Activated T-helper 17 cell treated with anti-CD3 and anti-CD28 coated beads, Interleukin-2, amount 50 U/mL, for 72 hours (primary cell): ENCODE results near the gene PDK2. TPM values are rescaled to one million over a fixed set of nuclear protein-coding genes. Genes with fewer than 3 reads are reported as not detected.
A peak's percentile ranks its signal among the peaks of the same experiment; 100 is the strongest.
"Not testable (repeated sequence)": the region's sequence is repeated elsewhere in the genome, so short reads cannot be mapped to it uniquely, and the experiment has no call there.

Source experiments
- ATAC-seq: fragments of 150-1000 bp; cut with Tn5 transposase; replicated peaks from 2 replicates; pipeline ENCODE4 v1.10.0; 2021; ENCODE audit warnings: mild to moderate bottlenecking, moderate library complexity
- H3K27ac Mint-ChIP-seq: one replicate; pipeline ENCODE4 v1.8.0; 2022; ENCODE audit warnings: mixed read lengths
- H3K27me3 Mint-ChIP-seq: one replicate; pipeline ENCODE4 v1.8.0; 2022; ENCODE audit warnings: mixed read lengths
- H3K36me3 Mint-ChIP-seq: one replicate; pipeline ENCODE4 v1.8.0; 2022; ENCODE audit warnings: low read depth, mild to moderate bottlenecking, mixed read lengths
- H3K4me1 Mint-ChIP-seq: one replicate; pipeline ENCODE4 v1.8.0; 2022; ENCODE audit warnings: mixed read lengths
- H3K4me3 Mint-ChIP-seq: one replicate; pipeline ENCODE4 v1.8.0; 2022; ENCODE audit warnings: mild to moderate bottlenecking, mixed read lengths
- H3K9me3 Mint-ChIP-seq: one replicate; pipeline ENCODE4 v1.8.0; 2022; ENCODE audit warnings: mixed read lengths
- total RNA-seq, 2 donors: library from RNA; stranded (reverse); gene quantifications; one replicate each; pipeline ENCODE4 v1.2.3, GENCODE V29; 2022

PDK2 gene
- total RNA-seq, 2 donors from 2014 or later: 10.0 to 15.2 TPM

GRCh38 chr17:50053654-50053960 lies 41.5 kb upstream of the PDK2 start:
- H3K27ac Mint-ChIP-seq: no peak overlapping the region
- no peak for ATAC-seq
- H3K36me3 Mint-ChIP-seq: no peaks in the 10 kb centered on the region
- H3K9me3 Mint-ChIP-seq: no peaks in the 10 kb centered on the region
- peaks cover 6% of the 10 kb centered on the region for H3K27me3 Mint-ChIP-seq
- peaks cover 18% of the 10 kb centered on the region for H3K4me1 Mint-ChIP-seq
- no peak overlapping the region for H3K4me3 Mint-ChIP-seq

GRCh38 chr17:50055055-50055425 lies 40.1 kb upstream of the PDK2 start:
- Mint-ChIP-seq H3K27me3 (no peaks in the 10 kb centered on the region), H3K27ac (peak overlapping the region; percentile 86), H3K36me3 (no peaks in the 10 kb centered on the region), H3K4me3 (peak overlapping the region; percentile 96), H3K9me3 (no peaks in the 10 kb centered on the region), H3K4me1 (peaks cover 14% of the 10 kb centered on the region)
- ATAC-seq: no peak

- no peaks in the 10 kb centered on the region for H3K36me3 Mint-ChIP-seq
- no peaks in the 10 kb centered on the region for H3K27me3 Mint-ChIP-seq
- no peaks in the 10 kb centered on the region for H3K9me3 Mint-ChIP-seq
- peaks cover 14% of the 10 kb centered on the region for H3K4me1 Mint-ChIP-seq
- peak within 1 kb of the TSS; percentile 86 for H3K27ac Mint-ChIP-seq
- peak; percentile 46 for ATAC-seq
- H3K4me3 Mint-ChIP-seq: peak within 1 kb of the TSS; percentile 96
Measured at GRCh38 chr17:50055426-50056216, 39.5 kb upstream of the PDK2 start, which contains the start of gene ITGA3. TSS of gene ITGA3 (plus strand) at chr17:50056110. CDS start at chr17:50056440, 330 bp downstream.

- Mint-ChIP-seq H3K4me3 (peak overlapping the region; percentile 96), H3K9me3 (no peaks in the 10 kb centered on the region), H3K27ac (no peak overlapping the region), H3K27me3 (no peaks in the 10 kb centered on the region), H3K4me1 (peaks cover 7% of the 10 kb centered on the region), H3K36me3 (no peaks in the 10 kb centered on the region)
- peak; percentile 72 for ATAC-seq
Measured at GRCh38 chr17:50056217-50056960, 38.8 kb upstream of the PDK2 start.

- Mint-ChIP-seq H3K36me3 (no peaks in the 10 kb centered on the region), H3K27me3 (no peaks in the 10 kb centered on the region), H3K4me1 (peaks cover 1% of the 10 kb centered on the region), H3K4me3 (peak overlapping the region; percentile 96), H3K9me3 (no peaks in the 10 kb centered on the region), H3K27ac (no peak overlapping the region)
- ATAC-seq: no peak
Measured at GRCh38 chr17:50056961-50057330, 38.2 kb upstream of the PDK2 start.

- H3K4me1 Mint-ChIP-seq: no peaks in the 10 kb centered on the region
- H3K27me3 Mint-ChIP-seq: no peaks in the 10 kb centered on the region
- no peak overlapping the region for H3K27ac Mint-ChIP-seq
- peak overlapping the region; percentile 96 for H3K4me3 Mint-ChIP-seq
- no peak for ATAC-seq
- no peaks in the 10 kb centered on the region for H3K36me3 Mint-ChIP-seq
- H3K9me3 Mint-ChIP-seq: no peaks in the 10 kb centered on the region
Measured at GRCh38 chr17:50057521-50057991, 37.6 kb upstream of the PDK2 start.

GRCh38 chr17:50058296-50058953 lies 36.7 kb upstream of the PDK2 start:
- ATAC-seq: no peak
- Mint-ChIP-seq H3K36me3 (no peaks in the 10 kb centered on the region), H3K4me3 (no peak overlapping the region), H3K27ac (no peak overlapping the region), H3K27me3 (no peaks in the 10 kb centered on the region), H3K4me1 (no peaks in the 10 kb centered on the region), H3K9me3 (no peaks in the 10 kb centered on the region)

GRCh38 chr17:50059256-50059655 lies 35.9 kb upstream of the PDK2 start:
- H3K36me3 Mint-ChIP-seq: no peaks in the 10 kb centered on the region
- no peak overlapping the region for H3K4me3 Mint-ChIP-seq
- ATAC-seq: no peak
- no peaks in the 10 kb centered on the region for H3K4me1 Mint-ChIP-seq
- H3K9me3 Mint-ChIP-seq: no peaks in the 10 kb centered on the region
- no peaks in the 10 kb centered on the region for H3K27me3 Mint-ChIP-seq
- no peak overlapping the region for H3K27ac Mint-ChIP-seq

GRCh38 chr17:50059759-50060273 lies 35.3 kb upstream of the PDK2 start:
- Mint-ChIP-seq H3K4me1 (no peaks in the 10 kb centered on the region), H3K27ac (no peak overlapping the region), H3K9me3 (no peaks in the 10 kb centered on the region), H3K27me3 (no peaks in the 10 kb centered on the region), H3K36me3 (no peaks in the 10 kb centered on the region), H3K4me3 (no peak overlapping the region)
- ATAC-seq: no peak

GRCh38 chr17:50060951-50061712 lies 34.0 kb upstream of the PDK2 start:
- Mint-ChIP-seq H3K4me1 (no peaks in the 10 kb centered on the region), H3K36me3 (no peaks in the 10 kb centered on the region), H3K27me3 (no peaks in the 10 kb centered on the region), H3K27ac (no peak overlapping the region), H3K4me3 (no peak overlapping the region), H3K9me3 (no peaks in the 10 kb centered on the region)
- ATAC-seq: no peak

- H3K4me1 Mint-ChIP-seq, H3K9me3 Mint-ChIP-seq, H3K4me3 Mint-ChIP-seq, H3K27me3 Mint-ChIP-seq, ATAC-seq, H3K27ac Mint-ChIP-seq, H3K36me3 Mint-ChIP-seq: not testable (repeated sequence)
Measured at GRCh38 chr17:50061713-50062045, 33.5 kb upstream of the PDK2 start.

- no peak for ATAC-seq
Measured at GRCh38 chr17:50062293-50063243, 32.6 kb upstream of the PDK2 start.

GRCh38 chr17:50063561-50064252 lies 31.4 kb upstream of the PDK2 start:
- no peaks in the 10 kb centered on the region for H3K9me3 Mint-ChIP-seq
- no peak overlapping the region for H3K4me3 Mint-ChIP-seq
- H3K27me3 Mint-ChIP-seq: no peaks in the 10 kb centered on the region
- H3K36me3 Mint-ChIP-seq: no peaks in the 10 kb centered on the region
- H3K4me1 Mint-ChIP-seq: no peaks in the 10 kb centered on the region
- H3K27ac Mint-ChIP-seq: peak overlapping the region; percentile 81
- ATAC-seq: no peak

More at GRCh38 chr17:50062293-50063243, 32.6 kb upstream of the PDK2 start:
- Mint-ChIP-seq H3K9me3 (no peaks in the 10 kb centered on the region), H3K27me3 (no peaks in the 10 kb centered on the region), H3K4me1 (no peaks in the 10 kb centered on the region), H3K36me3 (no peaks in the 10 kb centered on the region), H3K4me3 (no peak overlapping the region), H3K27ac (no peak overlapping the region)
